AG09319 (cell line): ENCODE results near the gene SERPINB12.
A peak's percentile ranks its signal among the peaks of the same experiment; 100 is the strongest.

Experiments
- DNase-seq: peaks from one replicate; pipeline ENCODE4 v3.0.0-alpha.2; 2010; ENCODE audit warnings: low read depth; ENCODE audit errors: extremely low read depth
- TF ChIP-seq, protein P1 (sequence below): IDR thresholded peaks from 2 replicates; pipeline ENCODE4 v1.5.1; 2011; ENCODE audit warnings: low read depth, mild to moderate bottlenecking, inconsistent platforms, low read length, moderate library complexity

Gene SERPINB12

DNA sequence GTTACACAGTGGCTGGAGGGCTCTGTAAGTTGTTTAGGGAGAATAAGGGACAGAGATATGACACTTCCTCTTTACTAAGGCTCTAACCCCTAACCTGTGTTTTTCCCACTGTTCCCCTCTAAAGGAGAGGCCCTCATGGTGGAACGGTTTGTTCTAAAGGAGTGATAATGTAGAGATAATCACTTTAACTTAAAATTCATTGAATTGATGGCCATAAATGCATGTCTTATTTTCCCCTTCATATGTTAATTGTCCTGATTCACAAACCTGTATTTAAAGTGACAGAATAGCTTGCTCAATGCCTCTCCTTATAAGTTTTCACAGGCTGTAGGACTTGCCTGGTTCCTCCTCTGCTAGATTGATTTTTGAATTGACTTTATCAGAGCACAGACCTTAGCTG is at the start of gene SERPINB12:
TSS of gene SERPINB12 (plus strand) at position 301 of the 400 bp plus-strand sequence. CDS start 13,791 bp downstream, outside the sequence.
- no peak for DNase-seq
- TF ChIP-seq, protein P1, sequence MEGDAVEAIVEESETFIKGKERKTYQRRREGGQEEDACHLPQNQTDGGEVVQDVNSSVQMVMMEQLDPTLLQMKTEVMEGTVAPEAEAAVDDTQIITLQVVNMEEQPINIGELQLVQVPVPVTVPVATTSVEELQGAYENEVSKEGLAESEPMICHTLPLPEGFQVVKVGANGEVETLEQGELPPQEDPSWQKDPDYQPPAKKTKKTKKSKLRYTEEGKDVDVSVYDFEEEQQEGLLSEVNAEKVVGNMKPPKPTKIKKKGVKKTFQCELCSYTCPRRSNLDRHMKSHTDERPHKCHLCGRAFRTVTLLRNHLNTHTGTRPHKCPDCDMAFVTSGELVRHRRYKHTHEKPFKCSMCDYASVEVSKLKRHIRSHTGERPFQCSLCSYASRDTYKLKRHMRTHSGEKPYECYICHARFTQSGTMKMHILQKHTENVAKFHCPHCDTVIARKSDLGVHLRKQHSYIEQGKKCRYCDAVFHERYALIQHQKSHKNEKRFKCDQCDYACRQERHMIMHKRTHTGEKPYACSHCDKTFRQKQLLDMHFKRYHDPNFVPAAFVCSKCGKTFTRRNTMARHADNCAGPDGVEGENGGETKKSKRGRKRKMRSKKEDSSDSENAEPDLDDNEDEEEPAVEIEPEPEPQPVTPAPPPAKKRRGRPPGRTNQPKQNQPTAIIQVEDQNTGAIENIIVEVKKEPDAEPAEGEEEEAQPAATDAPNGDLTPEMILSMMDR, result no peak

GRCh38 chr18:63492851-63493250 is 49.3 kb upstream of the SERPINB12 start:
- TF ChIP-seq, protein P1, result no peak

GRCh38 chr18:63495675-63496074 is 46.5 kb upstream of the SERPINB12 start:
- TF ChIP-seq, protein P1, result no peak
- no peak for DNase-seq

More at GRCh38 chr18:63492851-63493250, 49.3 kb upstream of the SERPINB12 start:
- no peak for DNase-seq

GRCh38 chr18:63505566-63506335 is 36.4 kb upstream of the SERPINB12 start:
- DNase-seq, result no peak
- TF ChIP-seq, protein P1, result peak; percentile 47

DNA sequence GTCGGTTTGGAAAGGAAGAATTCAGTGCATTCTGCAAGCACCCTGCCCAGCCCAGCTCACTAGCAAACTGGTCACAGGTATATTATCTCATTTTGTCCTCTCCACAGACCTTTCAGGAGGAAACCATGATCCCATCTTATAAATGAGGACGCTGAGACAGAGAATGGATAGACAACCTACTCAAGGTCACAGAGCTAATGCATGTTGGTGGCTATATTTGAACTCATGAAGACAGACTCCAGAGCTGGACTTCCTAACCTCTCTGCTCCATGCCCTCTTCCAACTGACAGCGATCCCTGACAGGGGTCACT is 35.9 kb upstream of the SERPINB12 start:
- TF ChIP-seq, protein P1, result no peak
- no peak for DNase-seq

- TF ChIP-seq, protein P1, result no peak
- DNase-seq, result no peak
Measured at GRCh38 chr18:63508596-63508995, 33.6 kb upstream of the SERPINB12 start.

DNA sequence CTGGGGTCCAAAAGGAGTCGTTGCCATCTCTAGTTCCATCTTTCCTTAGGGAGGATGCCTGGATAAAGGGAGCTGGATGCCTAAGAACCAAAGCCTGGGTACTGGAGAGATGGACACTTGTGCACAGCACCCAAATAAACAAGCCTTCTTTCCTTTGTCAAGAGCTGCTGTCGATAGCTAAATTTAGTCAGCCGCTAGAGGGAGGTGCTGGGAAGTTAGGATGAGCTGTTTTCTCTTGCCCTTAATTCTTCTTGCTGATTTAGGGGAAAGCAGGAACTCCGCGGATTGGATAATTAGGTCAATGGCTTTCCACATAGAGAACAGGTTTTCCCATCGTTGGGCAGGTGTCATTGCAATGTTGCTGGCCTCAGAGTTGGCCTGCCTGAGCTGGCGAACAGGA is 30.9 kb upstream of the SERPINB12 start:
- peak; percentile 25 for DNase-seq
- TF ChIP-seq, protein P1, result peak; percentile 74
